Skeletal muscle satellite cell (primary cell): ENCODE data around the gene XAB2.

Experiments
- H3K27me3 ChIP-seq: 2 replicates; pipeline ENCODE4 v1.7.0; 2013; ENCODE audit warnings: low read length; ENCODE audit not compliant: control insufficient read depth, insufficient read depth
- H3K36me3 ChIP-seq: 2 replicates; pipeline ENCODE4 v1.7.0; 2013; ENCODE audit warnings: mild to moderate bottlenecking, control low read depth, low read length; ENCODE audit not compliant: insufficient read depth
- H3K4me1 ChIP-seq: 2 replicates; pipeline ENCODE4 v1.7.0; 2013; ENCODE audit warnings: low read length; ENCODE audit not compliant: control insufficient read depth, insufficient read depth
- H3K4me2 ChIP-seq: 2 replicates; pipeline ENCODE4 v1.7.0; 2013; ENCODE audit warnings: mild to moderate bottlenecking, low read length
- H3K4me3 ChIP-seq: 2 replicates; pipeline ENCODE4 v1.7.0; 2013; ENCODE audit warnings: low read length
- H3K9ac ChIP-seq: 2 replicates; pipeline ENCODE4 v1.7.0; 2013; ENCODE audit warnings: mild to moderate bottlenecking, low read depth, low read length, moderate library complexity
- H3K9me3 ChIP-seq: replicated peaks from 2 replicates; pipeline ENCODE4 v1.7.0; 2013; ENCODE audit warnings: mild to moderate bottlenecking, control low read depth, low read length

XAB2 gene

GRCh38 chr19:7639863-7640348 lies 10.6 kb upstream of the XAB2 start:
- H3K4me1 ChIP-seq = no peaks in the 10 kb centered on the region
- no peak overlapping the region for H3K4me3 ChIP-seq
- peaks cover 27% of the 10 kb centered on the region for H3K27me3 ChIP-seq
- no peak overlapping the region for H3K4me2 ChIP-seq
- H3K9ac ChIP-seq = no peak overlapping the region
- no peaks in the 10 kb centered on the region for H3K36me3 ChIP-seq
- no peaks in the 10 kb centered on the region for H3K9me3 ChIP-seq

- Histone ChIP-seq H3K27me3 (peaks cover 27% of the 10 kb centered on the region), H3K4me2 (no peak overlapping the region), H3K9me3 (no peaks in the 10 kb centered on the region), H3K9ac (no peak overlapping the region), H3K4me1 (no peaks in the 10 kb centered on the region), H3K36me3 (no peaks in the 10 kb centered on the region), H3K4me3 (no peak overlapping the region)
Measured at GRCh38 chr19:7638802-7639465, 9.6 kb upstream of the XAB2 start.

- peaks cover 27% of the 10 kb centered on the region for H3K27me3 ChIP-seq
- H3K4me2 ChIP-seq = no peak overlapping the region
- H3K9ac ChIP-seq = no peak overlapping the region
- no peak overlapping the region for H3K4me3 ChIP-seq
- no peaks in the 10 kb centered on the region for H3K36me3 ChIP-seq
- no peaks in the 10 kb centered on the region for H3K4me1 ChIP-seq
- no peaks in the 10 kb centered on the region for H3K9me3 ChIP-seq
Measured at GRCh38 chr19:7637374-7638256, 8.3 kb upstream of the XAB2 start.

- Histone ChIP-seq H3K27me3 (peaks cover 27% of the 10 kb centered on the region), H3K36me3 (no peaks in the 10 kb centered on the region), H3K4me1 (no peaks in the 10 kb centered on the region), H3K4me2 (no peak within 1 kb of the TSS), H3K9ac (no peak within 1 kb of the TSS), H3K9me3 (no peaks in the 10 kb centered on the region), H3K4me3 (no peak within 1 kb of the TSS)
Measured at GRCh38 chr19:7636691-7637373, 7.5 kb upstream of the XAB2 start, which contains the start of gene STXBP2. STXBP2 (plus strand) TSS chr19:7637110; CDS start chr19:7637150, 40 bp downstream.

GRCh38 chr19:7636317-7636690 lies 7.0 kb upstream of the XAB2 start:
- Histone ChIP-seq H3K27me3 (peaks cover 27% of the 10 kb centered on the region), H3K9me3 (no peaks in the 10 kb centered on the region), H3K4me2 (no peak overlapping the region), H3K4me3 (no peak overlapping the region), H3K4me1 (no peaks in the 10 kb centered on the region), H3K36me3 (no peaks in the 10 kb centered on the region), H3K9ac (no peak overlapping the region)

GRCh38 chr19:7635670-7636069 lies 6.3 kb upstream of the XAB2 start:
- no peak overlapping the region for H3K4me3 ChIP-seq
- H3K9ac ChIP-seq = no peak overlapping the region
- no peaks in the 10 kb centered on the region for H3K9me3 ChIP-seq
- H3K36me3 ChIP-seq = no peaks in the 10 kb centered on the region
- peaks cover 27% of the 10 kb centered on the region for H3K27me3 ChIP-seq
- peaks cover 1% of the 10 kb centered on the region for H3K4me1 ChIP-seq
- no peak overlapping the region for H3K4me2 ChIP-seq

GRCh38 chr19:7633698-7634097 lies 4.4 kb upstream of the XAB2 start, which contains the start of gene PCP2:
PCP2 (minus strand) TSS chr19:7633719; CDS start chr19:7633457, 262 bp downstream.
- Histone ChIP-seq H3K4me1 (peaks cover 8% of the 10 kb centered on the region), H3K27me3 (peaks cover 27% of the 10 kb centered on the region), H3K36me3 (no peaks in the 10 kb centered on the region), H3K9me3 (no peaks in the 10 kb centered on the region), H3K9ac (no peak within 1 kb of the TSS), H3K4me3 (no peak within 1 kb of the TSS), H3K4me2 (no peak within 1 kb of the TSS)

GRCh38 chr19:7632340-7633203 lies 3.2 kb upstream of the XAB2 start:
- no peaks in the 10 kb centered on the region for H3K36me3 ChIP-seq
- peaks cover 21% of the 10 kb centered on the region for H3K27me3 ChIP-seq
- H3K4me3 ChIP-seq = no peak overlapping the region
- no peaks in the 10 kb centered on the region for H3K9me3 ChIP-seq
- peaks cover 14% of the 10 kb centered on the region for H3K4me1 ChIP-seq
- no peak overlapping the region for H3K4me2 ChIP-seq
- H3K9ac ChIP-seq = no peak overlapping the region

- Histone ChIP-seq H3K9me3 (no peaks in the 10 kb centered on the region), H3K4me2 (no peak overlapping the region), H3K4me1 (peaks cover 14% of the 10 kb centered on the region), H3K4me3 (no peak overlapping the region), H3K36me3 (peaks cover 5% of the 10 kb centered on the region), H3K9ac (no peak overlapping the region), H3K27me3 (peaks cover 16% of the 10 kb centered on the region)
Measured at GRCh38 chr19:7631577-7631976, 2.2 kb upstream of the XAB2 start.

GRCh38 chr19:7628589-7629311 lies 595 bp downstream of the XAB2 start:
- Histone ChIP-seq H3K36me3 (peaks cover 16% of the 10 kb centered on the region), H3K27me3 (no peaks in the 10 kb centered on the region), H3K4me2 (peak overlapping the region; percentile 98), H3K9me3 (no peaks in the 10 kb centered on the region), H3K4me1 (peaks cover 14% of the 10 kb centered on the region), H3K4me3 (peak overlapping the region; percentile 92), H3K9ac (peak overlapping the region; percentile 98)
